WERI-Rb-1 (cell line): ENCODE measurements around the gene KMT5B.

Source experiments
- DNase-seq: peaks from one replicate; pipeline ENCODE4 v3.0.0-alpha.2; 2020
- H3K27ac ChIP-seq: fragments of 250-450 bp; sonication (Bioruptor Pico); 2 replicates; pipeline ENCODE4 v1.5.1; 2020; ENCODE audit warnings: mild to moderate bottlenecking, moderate library complexity
- H3K27me3 ChIP-seq: fragments of 250-450 bp; sonication (Bioruptor Pico); 2 replicates; pipeline ENCODE4 v1.5.1; 2021; ENCODE audit warnings: mild to moderate bottlenecking, low read depth, moderate library complexity; ENCODE audit not compliant: insufficient read depth, severe bottlenecking
- H3K36me3 ChIP-seq: fragments of 250-450 bp; sonication (Bioruptor Pico); 2 replicates; pipeline ENCODE4 v1.5.1; 2020; ENCODE audit warnings: mild to moderate bottlenecking, moderate library complexity
- H3K4me3 ChIP-seq: 2 replicates; pipeline ENCODE4 v1.5.1; 2011; ENCODE audit warnings: low read depth, mild to moderate bottlenecking, control low read depth, low read length
- H3K9me3 ChIP-seq: fragments of 250-450 bp; sonication (Bioruptor Pico); 2 replicates; pipeline ENCODE4 v1.5.1; 2021; ENCODE audit warnings: mild to moderate bottlenecking, moderate library complexity; ENCODE audit not compliant: severe bottlenecking
- TF ChIP-seq, protein P1 (sequence below): IDR thresholded peaks from 2 replicates; pipeline ENCODE4 v1.5.1; 2011; ENCODE audit warnings: low read depth, mild to moderate bottlenecking, control low read depth, inconsistent platforms, low read length

KMT5B gene

DNA sequence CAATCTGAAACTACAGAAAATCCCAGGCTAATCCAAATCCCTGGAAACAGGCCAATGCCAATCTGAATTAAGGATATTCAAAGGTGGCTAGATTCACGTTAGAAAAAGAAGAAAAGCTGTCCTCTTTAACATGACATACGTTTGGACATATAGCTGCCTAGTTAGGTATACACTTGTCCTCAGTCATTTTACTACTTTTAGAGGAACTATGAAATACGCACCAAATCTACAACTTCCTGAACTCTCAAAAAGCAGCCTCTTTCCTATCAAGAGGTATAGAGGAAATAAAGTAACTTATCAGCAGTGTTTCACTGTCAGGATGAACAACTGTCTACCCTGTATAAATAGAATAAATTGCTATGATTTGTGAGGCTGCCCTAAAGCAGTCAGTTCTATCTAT lies 24.0 kb downstream of the KMT5B start:
- TF ChIP-seq, protein P1, sequence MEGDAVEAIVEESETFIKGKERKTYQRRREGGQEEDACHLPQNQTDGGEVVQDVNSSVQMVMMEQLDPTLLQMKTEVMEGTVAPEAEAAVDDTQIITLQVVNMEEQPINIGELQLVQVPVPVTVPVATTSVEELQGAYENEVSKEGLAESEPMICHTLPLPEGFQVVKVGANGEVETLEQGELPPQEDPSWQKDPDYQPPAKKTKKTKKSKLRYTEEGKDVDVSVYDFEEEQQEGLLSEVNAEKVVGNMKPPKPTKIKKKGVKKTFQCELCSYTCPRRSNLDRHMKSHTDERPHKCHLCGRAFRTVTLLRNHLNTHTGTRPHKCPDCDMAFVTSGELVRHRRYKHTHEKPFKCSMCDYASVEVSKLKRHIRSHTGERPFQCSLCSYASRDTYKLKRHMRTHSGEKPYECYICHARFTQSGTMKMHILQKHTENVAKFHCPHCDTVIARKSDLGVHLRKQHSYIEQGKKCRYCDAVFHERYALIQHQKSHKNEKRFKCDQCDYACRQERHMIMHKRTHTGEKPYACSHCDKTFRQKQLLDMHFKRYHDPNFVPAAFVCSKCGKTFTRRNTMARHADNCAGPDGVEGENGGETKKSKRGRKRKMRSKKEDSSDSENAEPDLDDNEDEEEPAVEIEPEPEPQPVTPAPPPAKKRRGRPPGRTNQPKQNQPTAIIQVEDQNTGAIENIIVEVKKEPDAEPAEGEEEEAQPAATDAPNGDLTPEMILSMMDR, result no peak
- H3K27me3 ChIP-seq, result no peaks in the 10 kb centered on the region
- H3K27ac ChIP-seq, result no peak overlapping the region
- H3K36me3 ChIP-seq, result peaks cover 32% of the 10 kb centered on the region
- no peaks in the 10 kb centered on the region for H3K9me3 ChIP-seq
- H3K4me3 ChIP-seq, result no peak overlapping the region
- DNase-seq, result no peak

DNA sequence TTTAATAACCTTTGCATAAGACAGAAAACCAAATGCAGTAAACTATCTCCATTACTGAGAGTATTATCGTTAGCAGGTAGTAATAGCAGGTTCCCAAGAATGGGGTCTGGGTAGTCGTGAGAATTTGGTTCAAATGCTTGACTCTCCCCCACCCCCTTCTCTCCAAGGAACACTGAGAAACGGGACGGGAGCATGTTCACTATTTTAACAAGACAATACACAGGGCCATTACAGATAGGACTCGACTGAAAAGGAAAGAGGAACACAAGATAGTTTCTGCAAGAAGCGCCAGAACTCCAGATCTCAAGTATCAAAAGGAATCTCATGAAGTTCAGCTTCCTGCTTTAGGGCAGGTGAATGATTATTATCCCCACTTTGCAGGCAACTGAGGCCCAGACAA lies 27.0 kb downstream of the KMT5B start:
- no peak for DNase-seq
- peaks cover 39% of the 10 kb centered on the region for H3K36me3 ChIP-seq
- TF ChIP-seq, protein P1, result no peak
- H3K4me3 ChIP-seq, result no peak overlapping the region
- H3K9me3 ChIP-seq, result no peaks in the 10 kb centered on the region
- no peaks in the 10 kb centered on the region for H3K27me3 ChIP-seq
- H3K27ac ChIP-seq, result no peak overlapping the region

DNA sequence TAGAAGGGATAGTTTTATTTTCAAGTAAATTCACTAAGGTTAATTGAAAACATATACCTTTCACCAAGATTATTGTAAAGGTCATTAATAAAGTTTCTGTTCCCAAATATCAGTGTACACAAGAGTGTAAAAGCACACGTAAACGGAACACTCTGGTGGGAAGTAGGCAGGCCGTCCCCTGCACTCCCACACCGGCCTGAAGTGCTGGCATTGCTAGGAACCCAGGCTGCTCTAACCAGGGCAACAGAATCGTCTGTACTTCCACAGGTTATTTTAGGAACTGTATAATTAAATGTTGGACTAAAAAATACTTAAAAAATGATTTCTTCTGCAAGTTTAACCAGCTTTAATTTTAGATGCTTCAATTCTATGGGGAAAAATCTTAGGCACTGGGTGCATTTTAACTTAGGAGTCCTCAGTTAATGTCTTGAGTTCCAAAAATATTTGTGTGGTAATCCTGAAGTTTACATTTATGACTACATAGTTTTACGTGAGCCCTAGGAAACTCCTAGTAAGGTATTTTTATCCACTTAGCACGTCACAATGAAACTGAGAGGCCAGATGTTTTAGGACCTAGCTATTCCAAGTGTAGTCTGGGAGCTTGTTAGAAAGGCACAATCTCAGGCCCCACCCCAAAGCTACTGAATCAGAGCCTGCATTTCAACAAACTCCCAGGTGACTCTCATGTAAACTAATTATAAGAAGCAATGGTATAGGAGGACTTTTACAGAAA lies 31.2 kb downstream of the KMT5B start:
- H3K36me3 ChIP-seq, result peaks cover 42% of the 10 kb centered on the region
- no peaks in the 10 kb centered on the region for H3K9me3 ChIP-seq
- H3K4me3 ChIP-seq, result no peak overlapping the region
- H3K27me3 ChIP-seq, result no peaks in the 10 kb centered on the region
- DNase-seq, result no peak
- H3K27ac ChIP-seq, result no peak overlapping the region
- TF ChIP-seq, protein P1, result no peak

DNA sequence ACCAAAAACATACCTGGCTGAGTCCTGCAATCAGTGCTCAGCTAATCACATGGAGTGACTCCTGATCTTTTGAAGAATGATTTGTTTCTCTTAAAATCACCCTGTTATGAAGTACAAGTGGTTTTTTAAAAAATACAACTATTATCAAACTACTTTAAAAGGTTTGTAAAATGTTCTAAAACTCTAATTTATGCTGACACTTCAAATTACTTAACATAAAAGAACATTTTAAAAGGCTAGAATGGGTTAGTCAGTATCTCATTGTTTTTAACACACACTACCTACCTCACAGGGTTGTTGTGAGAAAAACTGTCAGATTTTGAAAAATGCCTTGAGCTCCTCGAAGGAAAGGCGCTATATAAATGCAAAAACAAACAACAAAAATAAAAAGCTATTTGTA lies 33.2 kb downstream of the KMT5B start:
- peaks cover 25% of the 10 kb centered on the region for H3K36me3 ChIP-seq
- TF ChIP-seq, protein P1, result no peak
- DNase-seq, result no peak
- H3K9me3 ChIP-seq, result no peaks in the 10 kb centered on the region
- H3K27me3 ChIP-seq, result no peaks in the 10 kb centered on the region
- H3K27ac ChIP-seq, result no peak overlapping the region
- no peak overlapping the region for H3K4me3 ChIP-seq

DNA sequence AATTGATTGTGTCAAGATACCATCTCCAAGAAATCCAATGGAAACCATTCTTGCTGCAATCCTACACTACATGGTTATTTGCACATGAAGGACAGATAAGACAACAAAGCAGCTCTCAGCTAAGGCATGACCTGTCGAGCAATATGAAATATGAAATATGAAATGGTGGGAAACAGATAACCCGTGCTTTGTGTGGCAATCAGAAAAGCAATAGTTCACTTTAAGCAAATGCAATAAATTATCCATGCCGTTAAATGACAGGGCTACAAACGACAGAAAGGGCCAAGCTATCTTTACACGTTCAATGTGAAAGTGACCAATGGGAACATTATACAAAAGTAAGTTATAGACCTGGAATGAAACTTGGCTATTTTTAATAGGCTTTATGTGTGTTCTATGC lies 35.2 kb downstream of the KMT5B start:
- Histone ChIP-seq H3K4me3 (no peak overlapping the region), H3K27ac (no peak overlapping the region), H3K36me3 (peaks cover 33% of the 10 kb centered on the region), H3K9me3 (no peaks in the 10 kb centered on the region), H3K27me3 (no peaks in the 10 kb centered on the region)
- TF ChIP-seq, protein P1, result no peak
- DNase-seq, result no peak

DNA sequence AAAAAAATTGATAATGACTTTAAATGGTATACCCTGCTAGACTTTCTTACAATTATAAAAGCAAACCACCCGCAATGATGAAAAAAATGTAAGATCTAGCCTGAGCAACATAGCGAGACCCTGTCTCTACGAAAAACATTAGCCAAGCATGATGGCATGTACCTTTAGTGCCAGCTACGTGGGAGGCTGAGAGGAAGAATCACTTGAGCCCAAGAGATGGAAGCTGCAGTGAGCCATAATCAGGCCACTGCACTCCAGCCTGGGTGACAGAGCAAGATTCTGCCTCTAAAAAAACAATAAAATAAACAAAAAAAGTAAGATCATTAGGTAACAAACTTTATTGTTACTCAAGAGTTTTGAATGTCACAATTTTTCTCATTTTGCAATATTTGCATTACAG lies 39.2 kb downstream of the KMT5B start:
- Histone ChIP-seq H3K27ac (no peak overlapping the region), H3K9me3 (no peaks in the 10 kb centered on the region), H3K36me3 (peaks cover 57% of the 10 kb centered on the region), H3K4me3 (no peak overlapping the region), H3K27me3 (no peaks in the 10 kb centered on the region)
- no peak for DNase-seq
- TF ChIP-seq, protein P1, result no peak
